Measurements from ENCODE around the gene FANCC. TPM values are rescaled to one million over a fixed set of nuclear protein-coding genes. Genes with fewer than 3 reads are reported as not detected.
"Not testable (repeated sequence)": the region's sequence is repeated elsewhere in the genome, so short reads cannot be mapped to it uniquely, and the experiment has no call there.

FANCC gene
- total RNA-seq, 2 experiments from 2014 or later = 12.3 to 12.5 TPM

DNA sequence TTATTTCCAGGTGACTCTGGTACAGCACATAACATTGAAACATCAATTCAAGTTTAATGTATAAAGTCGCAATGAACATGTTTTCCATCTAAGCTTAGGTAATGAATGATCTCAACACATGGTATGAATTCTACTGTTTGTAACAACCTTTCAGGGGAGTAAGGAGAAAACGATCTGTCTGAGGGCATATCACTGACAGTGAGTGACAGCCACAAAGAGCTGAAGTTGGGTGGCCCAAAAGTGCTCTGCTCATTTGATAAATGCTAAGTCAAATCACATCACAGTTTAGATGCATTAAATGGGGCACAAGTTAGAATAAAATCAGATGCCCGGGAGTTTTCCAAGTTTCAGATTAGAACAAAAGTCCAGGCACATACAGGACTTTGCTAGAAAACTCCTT is 1.2 kb downstream of the FANCC start:
- Mint-ChIP-seq H3K36me3 (ENCODE audit: low read depth) (no peaks in the 10 kb centered on the region), H3K4me3 (peak overlapping the region; percentile 87), H3K4me1 (peaks cover 24% of the 10 kb centered on the region), H3K27ac (peak overlapping the region; percentile 57), H3K9me3 (no peaks in the 10 kb centered on the region), H3K27me3 (peaks cover 4% of the 10 kb centered on the region)
- CTCF ChIA-PET = no interaction called here
- POLR2A ChIA-PET = interaction anchor here (0.7 to 1.5 kb wide), 2 partner anchors 28 to 194 kb away, joined by 3 to 5 read pairs; no protein-coding TSS in a partner anchor
- no peak for DNase-seq

GRCh38 chr9:95315108-95315746 is 2.3 kb downstream of the FANCC start:
- H3K9me3 Mint-ChIP-seq = no peaks in the 10 kb centered on the region
- H3K27me3 Mint-ChIP-seq = peaks cover 4% of the 10 kb centered on the region
- ChIA-PET POLR2A (no interaction called here), CTCF (no interaction called here)
- peaks cover 24% of the 10 kb centered on the region for H3K4me1 Mint-ChIP-seq
- no peaks in the 10 kb centered on the region for H3K36me3 Mint-ChIP-seq (ENCODE audit: low read depth)
- DNase-seq = no peak
- no peak overlapping the region for H3K4me3 Mint-ChIP-seq
- H3K27ac Mint-ChIP-seq = no peak overlapping the region

DNA sequence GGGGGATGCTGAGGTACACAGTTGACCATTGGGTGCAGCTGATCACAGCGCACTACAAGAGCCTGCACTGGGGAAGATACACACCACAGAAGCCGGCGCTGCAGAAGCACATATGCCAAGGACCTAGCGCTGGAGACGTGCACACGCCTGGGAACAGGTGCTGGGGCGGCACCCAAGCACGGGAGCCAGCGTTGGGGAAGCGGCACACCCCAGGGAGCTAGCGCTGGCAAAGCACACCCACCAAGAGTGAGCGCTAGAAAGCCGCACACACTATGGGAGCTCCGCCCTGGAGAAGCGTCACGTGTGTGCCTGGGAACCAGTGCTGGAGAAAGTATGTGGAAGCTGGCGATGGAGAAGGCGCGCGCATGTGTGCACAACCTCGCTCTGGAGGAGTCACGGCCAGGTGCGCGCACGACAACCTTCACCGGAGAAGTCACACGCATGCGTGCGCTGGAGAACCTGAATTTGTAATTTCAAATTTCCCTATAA is 4.5 kb downstream of the FANCC start:
- no peak for DNase-seq
- no peak overlapping the region for H3K4me3 Mint-ChIP-seq
- H3K27me3 Mint-ChIP-seq = peaks cover 4% of the 10 kb centered on the region
- no peak overlapping the region for H3K27ac Mint-ChIP-seq
- no peaks in the 10 kb centered on the region for H3K9me3 Mint-ChIP-seq
- no peaks in the 10 kb centered on the region for H3K36me3 Mint-ChIP-seq (ENCODE audit: low read depth)
- POLR2A ChIA-PET = no interaction called here
- CTCF ChIA-PET = no interaction called here
- H3K4me1 Mint-ChIP-seq = peaks cover 22% of the 10 kb centered on the region

DNA sequence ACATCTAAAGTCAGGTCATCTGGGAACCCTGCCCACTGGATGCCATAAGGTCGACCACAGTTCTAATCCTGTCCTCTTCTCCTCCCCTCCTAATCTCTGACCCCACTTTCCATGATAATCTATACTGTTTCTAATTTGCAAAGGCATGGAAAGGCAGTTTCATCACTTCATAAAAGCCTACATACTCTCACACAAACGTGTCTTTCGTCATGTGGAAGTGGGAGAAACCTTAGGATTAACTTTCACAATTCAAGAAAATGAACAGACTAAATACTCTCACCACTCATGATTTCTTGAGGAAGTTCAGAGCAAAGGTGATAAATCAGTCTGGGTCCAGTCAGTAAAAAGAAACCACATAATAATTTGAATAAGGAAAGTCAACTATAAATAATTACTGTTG is 5.5 kb downstream of the FANCC start:
- Mint-ChIP-seq H3K9me3 (no peaks in the 10 kb centered on the region), H3K4me1 (peaks cover 20% of the 10 kb centered on the region), H3K27ac (no peak overlapping the region), H3K36me3 (ENCODE audit: low read depth) (no peaks in the 10 kb centered on the region), H3K4me3 (no peak overlapping the region), H3K27me3 (peaks cover 4% of the 10 kb centered on the region)
- POLR2A ChIA-PET = no interaction called here
- CTCF ChIA-PET = no interaction called here
- no peak for DNase-seq

DNA sequence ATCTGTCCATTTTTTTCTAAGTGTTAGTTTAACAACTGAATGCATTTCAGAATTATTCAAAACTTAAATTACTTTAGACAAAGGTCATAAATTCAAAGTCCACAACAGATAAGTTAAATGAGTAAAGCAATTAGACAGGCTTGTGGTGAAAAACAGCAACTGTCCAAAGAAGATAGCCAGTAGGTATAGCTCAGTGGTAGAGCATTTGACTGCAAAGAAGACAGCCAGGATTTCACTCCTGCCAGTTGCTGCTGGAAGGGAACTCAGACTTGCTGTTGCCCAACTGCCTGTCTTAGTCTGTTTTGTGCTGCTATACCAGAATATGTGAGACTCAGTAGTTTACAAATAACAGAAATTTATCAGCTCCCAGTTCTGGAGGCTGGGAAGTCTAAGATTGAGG is 10.0 kb downstream of the FANCC start:
- Mint-ChIP-seq H3K27me3 (peaks cover 1% of the 10 kb centered on the region), H3K4me1 (peaks cover 14% of the 10 kb centered on the region), H3K9me3 (no peaks in the 10 kb centered on the region), H3K36me3 (ENCODE audit: low read depth) (peaks cover 8% of the 10 kb centered on the region), H3K27ac (no peak overlapping the region), H3K4me3 (no peak overlapping the region)
- CTCF ChIA-PET = no interaction called here
- POLR2A ChIA-PET = no interaction called here
- no peak for DNase-seq

DNA sequence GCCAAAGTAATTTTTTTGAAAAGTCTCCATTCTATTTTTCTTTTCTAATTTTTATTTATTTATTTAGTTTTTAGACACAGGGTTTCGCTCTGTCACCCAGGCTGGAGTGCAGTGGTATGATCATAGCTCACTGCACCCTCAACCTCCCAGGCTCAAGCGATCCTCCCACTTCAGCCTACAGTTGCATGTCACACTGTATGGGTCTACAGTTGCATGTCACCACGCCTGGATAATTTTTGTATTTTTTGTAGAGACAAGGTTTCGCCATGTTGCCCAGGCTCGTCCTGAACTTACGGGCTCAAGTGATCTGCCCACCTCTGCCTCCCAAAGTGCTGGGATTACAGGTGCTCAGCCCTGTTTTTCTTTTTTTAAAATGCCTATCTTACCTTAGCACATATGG is 10.7 kb downstream of the FANCC start:
- Mint-ChIP-seq H3K9me3 (no peaks in the 10 kb centered on the region), H3K27me3 (no peaks in the 10 kb centered on the region), H3K4me1 (peaks cover 13% of the 10 kb centered on the region), H3K4me3 (no peak overlapping the region), H3K27ac (no peak overlapping the region), H3K36me3 (ENCODE audit: low read depth) (peaks cover 8% of the 10 kb centered on the region)
- DNase-seq = no peak
- CTCF ChIA-PET = interaction anchor here (1.7 kb wide), 1 partner anchor 420 kb away, joined by 3 read pairs; no protein-coding TSS in a partner anchor
- POLR2A ChIA-PET = no interaction called here

- Mint-ChIP-seq H3K27me3 (no peaks in the 10 kb centered on the region), H3K27ac (no peak overlapping the region), H3K9me3 (no peaks in the 10 kb centered on the region), H3K4me3 (no peak overlapping the region), H3K4me1 (peaks cover 13% of the 10 kb centered on the region), H3K36me3 (ENCODE audit: low read depth) (peaks cover 8% of the 10 kb centered on the region)
- ChIA-PET CTCF (interaction anchor here (1.7 kb wide), 1 partner anchor 421 kb away, joined by 3 read pairs; no protein-coding TSS in a partner anchor), POLR2A (no interaction called here)
- no peak for DNase-seq
Measured at GRCh38 chr9:95305770-95306492, 11.6 kb downstream of the FANCC start.

DNA sequence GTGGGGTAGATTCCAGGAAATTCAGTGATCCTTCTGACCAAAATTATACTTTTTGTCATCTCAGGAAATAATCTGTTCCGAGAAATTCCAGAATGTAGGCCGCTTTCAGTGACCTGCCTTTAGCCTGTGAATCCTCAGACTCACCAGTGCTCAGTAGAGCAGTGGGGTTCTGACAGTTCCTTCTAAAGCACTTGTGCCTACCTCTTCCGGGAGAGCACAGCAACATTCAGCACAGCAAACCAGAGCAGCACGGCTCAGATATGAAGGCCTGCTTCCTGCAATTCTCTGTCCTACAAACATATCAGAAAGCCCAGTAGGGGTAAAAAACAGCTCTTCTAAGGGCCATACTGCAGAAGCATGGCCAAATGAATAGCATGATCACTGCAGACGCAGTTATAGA is 15.0 kb downstream of the FANCC start:
- Mint-ChIP-seq H3K27me3 (no peaks in the 10 kb centered on the region), H3K36me3 (ENCODE audit: low read depth) (peaks cover 8% of the 10 kb centered on the region), H3K4me1 (peaks cover 13% of the 10 kb centered on the region), H3K9me3 (no peaks in the 10 kb centered on the region), H3K27ac (no peak overlapping the region), H3K4me3 (no peak overlapping the region)
- POLR2A ChIA-PET = no interaction called here
- CTCF ChIA-PET = no interaction called here
- DNase-seq = no peak

- POLR2A ChIA-PET = no interaction called here
- H3K27ac Mint-ChIP-seq = no peak overlapping the region
Measured at GRCh38 chr9:95297760-95298159, 19.7 kb downstream of the FANCC start.

GRCh38 chr9:95297316-95297715 is 20.2 kb downstream of the FANCC start:
- POLR2A ChIA-PET = no interaction called here
- CTCF ChIA-PET = no interaction called here
- H3K4me1 Mint-ChIP-seq = peaks cover 1% of the 10 kb centered on the region
- DNase-seq = no peak
- H3K36me3 Mint-ChIP-seq (ENCODE audit: low read depth) = peaks cover 3% of the 10 kb centered on the region
- H3K9me3 Mint-ChIP-seq = no peaks in the 10 kb centered on the region
- no peak overlapping the region for H3K4me3 Mint-ChIP-seq
- no peaks in the 10 kb centered on the region for H3K27me3 Mint-ChIP-seq
- no peak overlapping the region for H3K27ac Mint-ChIP-seq

More at GRCh38 chr9:95297760-95298159, 19.7 kb downstream of the FANCC start:
- Mint-ChIP-seq H3K36me3 (ENCODE audit: low read depth) (peaks cover 2% of the 10 kb centered on the region), H3K4me3 (no peak overlapping the region), H3K4me1 (peaks cover 5% of the 10 kb centered on the region), H3K27me3 (no peaks in the 10 kb centered on the region), H3K9me3 (no peaks in the 10 kb centered on the region)
- no peak for DNase-seq
- CTCF ChIA-PET = interaction anchor here (1.1 kb wide), 1 partner anchor 616 kb away, joined by 3 read pairs; no protein-coding TSS in a partner anchor

GRCh38 chr9:95296761-95297160 is 20.7 kb downstream of the FANCC start:
- Mint-ChIP-seq H3K4me3 (no peak overlapping the region), H3K4me1 (no peaks in the 10 kb centered on the region), H3K27ac (no peak overlapping the region), H3K36me3 (ENCODE audit: low read depth) (peaks cover 7% of the 10 kb centered on the region), H3K9me3 (peaks cover 3% of the 10 kb centered on the region), H3K27me3 (no peaks in the 10 kb centered on the region)
- ChIA-PET CTCF (no interaction called here), POLR2A (no interaction called here)
- DNase-seq = no peak

DNA sequence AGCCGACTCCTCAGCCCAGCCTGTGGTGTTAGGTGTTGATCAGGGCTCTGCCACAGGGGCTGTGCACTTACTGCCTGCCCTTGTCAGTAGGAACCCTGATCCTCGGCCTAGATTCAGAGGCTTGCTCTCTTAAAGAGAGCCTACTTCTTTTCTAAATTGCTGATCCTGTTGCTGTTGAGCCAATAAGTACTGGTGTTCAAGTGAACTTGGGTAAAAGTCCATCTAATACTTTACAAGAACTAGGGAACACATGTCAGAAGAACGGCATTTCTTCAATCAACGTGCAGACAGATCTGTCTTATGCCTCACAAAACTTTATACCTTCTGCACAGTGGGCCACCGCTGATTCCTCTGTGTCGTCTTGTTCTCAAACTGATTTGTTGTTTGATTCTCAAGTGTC is 24.2 kb downstream of the FANCC start:
- H3K4me1 Mint-ChIP-seq, CTCF ChIA-PET, DNase-seq, H3K4me3 Mint-ChIP-seq, H3K27me3 Mint-ChIP-seq, H3K9me3 Mint-ChIP-seq, H3K27ac Mint-ChIP-seq, POLR2A ChIA-PET: not testable (repeated sequence)
- peaks cover 16% of the 10 kb centered on the region for H3K36me3 Mint-ChIP-seq (ENCODE audit: low read depth)

GRCh38 chr9:95292226-95292625 is 25.3 kb downstream of the FANCC start:
- CTCF ChIA-PET = no interaction called here
- Mint-ChIP-seq H3K27me3 (no peaks in the 10 kb centered on the region), H3K4me3 (no peak overlapping the region), H3K9me3 (peaks cover 3% of the 10 kb centered on the region), H3K36me3 (ENCODE audit: low read depth) (peaks cover 16% of the 10 kb centered on the region), H3K4me1 (no peaks in the 10 kb centered on the region), H3K27ac (no peak overlapping the region)
- no peak for DNase-seq
- POLR2A ChIA-PET = no interaction called here

DNA sequence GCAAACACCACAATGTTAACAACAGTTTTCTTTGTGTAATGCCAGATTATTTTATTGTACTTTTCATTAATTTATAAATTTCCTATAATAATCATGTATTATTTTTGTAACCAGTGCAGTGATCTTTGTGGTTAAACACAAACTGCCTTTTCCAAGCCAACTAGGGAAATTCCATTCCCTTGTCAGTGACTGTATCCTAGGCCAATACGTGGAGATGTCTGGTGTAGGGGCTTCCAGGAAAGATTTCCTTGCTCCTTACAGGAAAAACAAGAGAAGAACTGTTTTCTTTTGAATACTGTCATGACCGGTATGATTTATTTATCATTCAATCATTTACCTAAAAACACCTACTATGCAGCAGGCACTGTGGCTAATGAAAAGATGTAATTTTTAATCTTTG is 31.4 kb downstream of the FANCC start:
- H3K27ac Mint-ChIP-seq = no peak overlapping the region
- H3K9me3 Mint-ChIP-seq = peaks cover 3% of the 10 kb centered on the region
- H3K27me3 Mint-ChIP-seq = no peaks in the 10 kb centered on the region
- no peaks in the 10 kb centered on the region for H3K4me1 Mint-ChIP-seq
- no peak for DNase-seq
- POLR2A ChIA-PET = no interaction called here
- CTCF ChIA-PET = no interaction called here
- peaks cover 12% of the 10 kb centered on the region for H3K36me3 Mint-ChIP-seq (ENCODE audit: low read depth)
- H3K4me3 Mint-ChIP-seq = no peak overlapping the region
